GM04503 (cell line): ENCODE measurements around the gene SPON1.
"Not testable (repeated sequence)": the region's sequence is repeated elsewhere in the genome, so short reads cannot be mapped to it uniquely, and the experiment has no call there.

Experiments used
- DNase-seq: peaks from one replicate; pipeline ENCODE4 v3.0.0-alpha.2; 2012; ENCODE audit warnings: low read depth

SPON1 gene

DNA sequence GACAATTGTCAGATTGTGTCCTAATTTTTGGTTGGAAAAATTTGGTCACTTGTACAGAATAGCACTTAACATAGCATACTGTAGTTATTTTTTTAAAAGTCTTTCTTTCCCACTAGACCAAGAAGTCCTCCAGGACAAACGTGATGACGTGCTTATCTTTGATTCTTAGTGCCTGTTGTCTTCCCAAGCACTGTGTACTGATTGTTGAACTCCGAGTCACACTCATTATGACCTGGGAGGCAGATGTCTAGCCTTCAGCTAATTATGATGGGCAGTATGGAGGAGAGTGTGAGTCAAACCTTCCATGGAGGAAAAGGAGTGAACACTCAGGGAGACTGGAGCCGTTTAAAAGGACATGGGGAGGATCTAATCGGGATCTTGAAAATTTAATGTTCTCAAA, 119.8 kb downstream of the SPON1 start:
- DNase-seq, result no peak

DNA sequence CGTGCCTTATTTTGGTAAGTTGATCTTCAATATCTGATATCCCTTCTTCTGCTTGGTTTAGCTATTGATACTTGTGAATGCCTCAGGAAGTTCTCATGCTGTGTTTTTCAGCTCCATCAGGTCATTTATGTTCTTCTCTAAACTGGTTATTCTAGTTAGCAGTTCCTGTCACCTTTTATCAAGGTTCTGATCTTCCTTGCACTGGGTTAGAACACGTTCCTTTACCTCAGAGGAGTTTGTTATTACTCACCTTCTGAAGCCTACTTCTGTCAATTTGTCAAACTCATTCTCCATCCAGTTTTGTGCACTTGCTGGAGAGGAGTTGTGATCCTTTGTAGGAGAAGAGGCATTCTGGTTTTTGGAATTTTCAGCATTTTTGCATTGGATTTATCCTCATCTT, 126.3 kb downstream of the SPON1 start:
- DNase-seq, result not testable (repeated sequence)

DNA sequence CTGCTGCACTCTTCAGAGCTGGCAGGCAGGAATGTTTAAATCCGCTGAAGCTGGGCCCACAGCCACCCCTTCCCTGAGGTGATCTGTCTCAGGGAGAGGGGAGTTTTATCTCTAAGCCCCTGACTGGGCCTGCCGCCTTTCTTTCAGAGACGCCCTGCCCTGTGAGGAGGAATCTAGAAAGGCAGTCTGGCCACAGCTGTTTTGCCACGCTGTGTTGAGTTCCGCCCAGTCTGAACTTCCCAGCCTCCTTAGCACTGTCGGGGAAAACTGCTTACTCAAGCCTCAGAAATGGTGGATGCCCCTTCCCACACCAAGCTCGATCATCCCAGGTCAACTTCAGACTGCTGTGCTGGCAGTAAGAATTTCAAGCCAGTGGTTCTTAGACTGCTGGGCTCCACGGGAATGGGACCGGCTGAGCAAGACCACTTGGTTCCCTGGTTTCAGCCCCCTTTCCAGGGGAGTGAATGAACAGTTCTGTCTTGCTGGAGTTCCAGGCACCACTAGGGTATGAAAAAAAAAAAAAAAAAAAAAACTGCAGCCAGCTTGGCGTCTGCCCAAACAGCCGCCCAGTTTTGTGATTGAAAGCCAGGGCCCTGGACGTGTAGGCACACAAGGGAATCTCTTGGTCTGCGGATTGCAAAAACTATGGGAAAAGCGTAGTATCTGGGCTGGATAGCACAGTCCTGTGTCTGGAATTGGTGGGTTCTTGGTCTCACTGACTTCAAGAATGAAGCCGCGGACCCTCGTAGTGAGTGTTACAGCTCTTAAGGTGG, 127.4 kb downstream of the SPON1 start:
- no peak for DNase-seq

DNA sequence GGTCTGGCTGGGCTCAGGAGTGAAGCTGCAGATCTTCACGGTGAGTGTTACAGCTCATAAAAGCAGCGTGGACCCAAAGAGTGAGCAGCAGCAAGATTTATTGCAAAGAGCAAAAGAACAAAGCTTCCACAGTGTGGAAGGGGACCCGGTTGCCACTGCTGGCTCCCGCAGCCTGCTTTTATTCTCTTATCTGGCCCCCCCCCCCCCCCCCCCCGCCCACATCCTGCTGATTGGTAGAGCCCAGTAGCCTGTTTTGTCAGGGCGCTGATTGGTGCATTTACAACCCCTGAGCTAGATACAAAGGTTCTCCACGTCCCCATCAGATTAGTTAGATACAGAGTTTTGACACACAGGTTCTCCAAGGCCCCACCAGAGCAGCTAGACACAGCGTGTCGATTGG, 128.1 kb downstream of the SPON1 start:
- DNase-seq, result not testable (repeated sequence)

DNA sequence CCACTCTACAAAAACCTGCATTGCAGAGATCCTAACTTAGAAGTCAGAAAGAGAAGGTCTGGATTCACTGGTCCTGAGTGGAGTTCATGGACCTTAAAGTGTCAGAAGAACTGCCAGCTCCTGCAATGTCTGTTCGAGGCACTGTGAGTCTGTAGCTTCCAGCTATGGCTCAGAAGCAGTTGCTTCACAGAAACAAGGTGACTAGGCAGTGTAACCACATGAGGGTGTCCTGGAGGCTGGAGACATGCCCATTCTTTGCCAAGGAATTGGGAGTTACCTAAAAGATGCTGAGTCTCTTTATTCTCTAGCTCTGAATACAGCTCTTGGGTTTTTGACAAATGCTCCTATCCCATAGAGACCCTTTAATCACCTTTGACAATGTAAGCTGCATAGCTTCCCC, 130.5 kb downstream of the SPON1 start:
- no peak for DNase-seq

DNA sequence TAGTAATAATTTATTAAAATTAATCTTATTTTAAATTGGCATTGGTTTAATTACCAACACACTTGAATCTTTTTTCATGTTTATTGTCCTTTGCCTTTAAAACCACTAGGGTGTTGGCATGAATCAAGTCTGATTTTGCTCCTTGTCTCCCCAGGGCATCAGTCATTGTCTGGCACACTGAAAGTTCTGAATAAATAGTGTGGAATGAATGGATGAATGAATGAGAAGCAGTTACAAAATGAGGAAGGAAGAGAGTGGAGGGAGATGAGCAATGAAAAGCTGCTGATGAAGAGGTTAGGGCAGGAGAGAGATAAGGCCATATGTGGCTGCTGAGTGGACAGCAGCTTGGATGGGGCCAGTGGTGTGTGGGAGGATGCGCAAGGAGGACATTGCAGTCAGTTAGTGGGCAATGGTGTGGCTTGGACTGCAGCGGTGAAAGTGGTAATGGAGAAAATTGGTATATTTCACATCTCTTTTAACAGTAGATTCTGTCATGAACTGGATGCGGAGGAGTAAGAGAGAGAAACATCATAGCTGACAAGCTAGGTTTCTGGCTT, 132.0 kb downstream of the SPON1 start:
- DNase-seq, result no peak

DNA sequence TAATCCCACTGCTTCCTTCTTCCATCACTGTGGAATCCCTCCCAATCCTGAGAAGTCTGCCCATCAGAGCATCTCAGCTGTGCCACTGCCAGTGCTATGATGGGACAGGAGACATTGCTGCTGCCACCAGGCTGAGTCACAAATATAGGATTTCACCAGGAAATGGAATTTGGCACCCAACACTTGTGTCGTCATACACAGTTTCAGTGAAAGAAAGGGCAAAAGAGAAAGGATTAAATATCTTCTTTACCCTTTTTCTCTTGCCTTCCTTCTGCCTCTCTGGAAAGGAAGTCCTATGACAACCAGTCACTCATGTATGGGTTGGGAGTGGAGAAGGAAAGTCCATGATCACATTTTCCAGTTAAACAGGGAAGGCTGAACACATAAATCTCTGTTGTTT, 133.4 kb downstream of the SPON1 start:
- DNase-seq, result no peak

DNA sequence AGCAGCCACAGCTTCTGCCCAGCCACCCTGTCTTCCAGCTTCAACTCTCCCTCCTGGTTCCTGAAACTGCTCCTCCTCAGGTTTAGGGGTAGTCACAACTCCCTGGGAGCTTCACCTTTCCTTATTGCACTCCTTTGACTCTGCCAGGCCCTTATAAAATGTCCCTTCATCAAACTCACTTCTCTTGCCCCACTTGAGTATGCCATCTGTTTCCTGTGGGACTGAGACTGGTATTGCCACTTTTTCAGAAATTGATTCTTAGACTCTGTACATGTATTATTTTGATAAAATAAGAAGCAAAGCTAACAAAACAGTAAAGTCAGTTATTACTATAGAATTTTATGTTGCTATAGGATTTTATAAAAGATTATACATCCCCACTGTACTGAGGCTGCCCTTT, 134.1 kb downstream of the SPON1 start:
- DNase-seq, result no peak

DNA sequence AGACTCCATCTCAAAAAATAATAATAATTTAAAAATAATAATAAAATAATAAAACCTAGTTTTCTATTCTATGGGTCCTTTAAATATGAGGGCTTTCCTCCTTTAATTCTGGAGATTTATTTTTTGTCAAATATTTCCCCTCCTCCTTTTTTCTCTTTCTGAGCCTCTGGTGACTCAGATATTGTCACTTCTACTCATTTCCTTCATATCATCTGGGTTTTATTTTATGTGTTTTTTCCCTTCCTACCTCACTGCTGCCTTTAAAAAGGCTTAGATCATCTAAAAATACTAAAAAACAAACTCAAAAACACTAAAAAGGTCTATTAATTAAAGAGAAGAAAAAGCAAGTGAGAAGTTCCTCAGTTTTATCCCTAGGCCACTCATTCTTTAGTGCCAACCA, 138.9 kb downstream of the SPON1 start:
- DNase-seq, result no peak

DNA sequence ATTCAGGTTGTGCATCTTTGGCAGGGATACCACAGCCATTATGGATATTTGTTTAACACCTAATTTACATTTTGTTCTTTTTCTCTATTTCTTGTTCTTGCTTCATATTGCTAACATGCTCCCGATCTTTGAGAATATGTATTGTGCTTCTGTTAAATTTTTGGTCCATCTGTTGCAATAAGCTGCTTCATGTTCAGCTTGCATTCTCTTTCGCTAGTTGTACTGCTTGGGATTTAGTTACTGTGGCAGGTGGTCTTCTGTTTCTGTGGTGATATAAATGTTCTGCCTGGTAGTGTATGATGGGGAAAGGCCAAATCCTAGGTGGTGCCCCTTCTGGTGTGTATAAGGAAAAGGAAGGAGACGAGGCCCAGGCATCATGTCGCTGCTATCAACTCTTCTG, 140.2 kb downstream of the SPON1 start:
- DNase-seq, result no peak

DNA sequence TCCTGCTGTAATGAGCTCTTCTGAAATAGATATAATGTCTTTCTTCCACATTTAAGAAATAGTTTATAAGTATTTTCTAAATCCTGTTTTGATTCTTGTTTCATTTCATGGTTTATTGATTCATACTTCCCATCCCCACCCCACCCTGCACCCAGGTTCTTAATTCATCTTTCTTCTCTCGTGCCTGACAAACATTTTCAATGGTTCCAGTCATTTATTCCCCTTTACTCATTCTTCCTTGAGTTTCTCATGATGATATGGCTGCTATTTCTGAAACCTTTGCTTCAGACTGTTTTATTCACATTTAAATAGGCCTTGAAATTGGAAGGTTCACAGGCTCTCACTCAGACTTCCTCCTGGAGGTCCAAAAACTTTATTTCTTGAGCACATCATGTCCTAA, 142.9 kb downstream of the SPON1 start:
- DNase-seq, result no peak

DNA sequence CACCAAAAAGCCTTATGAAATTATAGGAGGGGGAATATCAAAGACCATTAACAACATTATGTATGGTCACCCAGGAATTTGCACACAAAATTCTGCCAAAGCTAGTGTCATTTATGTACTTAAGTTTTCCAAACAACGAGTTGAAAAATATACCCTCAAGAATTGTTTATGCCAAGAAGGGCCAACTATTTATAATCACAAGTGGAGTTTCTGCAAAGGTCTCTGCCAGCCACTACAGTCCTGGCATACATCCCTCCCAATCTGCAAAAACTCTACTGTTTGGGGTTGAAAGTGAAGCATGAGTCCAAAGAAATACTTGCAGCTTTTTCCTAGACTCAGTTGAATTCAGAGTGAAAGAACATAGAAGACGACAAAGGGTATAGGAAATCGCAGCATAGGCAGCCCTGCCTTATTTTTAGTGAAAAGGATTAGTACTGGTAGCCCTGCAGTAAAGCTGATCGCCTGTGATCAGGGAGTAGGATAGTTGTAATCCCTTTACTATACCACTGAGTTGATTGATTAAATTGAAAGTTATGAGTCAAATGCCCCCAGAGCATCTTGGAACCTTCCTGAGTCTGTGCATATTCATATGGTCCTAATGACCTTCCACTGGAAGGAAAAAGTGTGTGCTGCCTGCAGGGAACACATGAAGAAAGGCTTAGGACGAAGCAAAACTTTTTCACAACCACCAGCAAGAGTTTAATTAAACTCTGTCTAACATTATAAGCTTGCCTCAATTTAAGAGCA, 144.0 kb downstream of the SPON1 start:
- DNase-seq, result no peak

DNA sequence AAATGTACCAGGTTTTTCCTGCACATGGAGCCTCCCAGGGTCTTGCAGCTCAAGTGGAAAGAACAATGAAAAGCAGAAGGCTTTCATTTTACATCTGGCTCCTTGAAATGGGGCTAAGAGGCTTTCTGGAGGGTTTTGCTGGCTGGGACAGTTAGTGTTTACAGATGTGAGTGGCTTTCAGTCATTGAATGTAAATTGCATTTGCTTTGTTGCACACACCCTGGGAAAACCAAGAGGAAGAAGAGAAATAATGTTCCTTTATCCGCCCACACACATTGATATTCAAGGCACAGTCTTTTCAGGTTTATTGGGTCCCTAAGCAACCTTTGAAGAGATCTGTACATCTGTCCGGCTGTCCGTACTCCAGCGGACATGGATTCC, 144.5 kb downstream of the SPON1 start:
- no peak for DNase-seq

DNA sequence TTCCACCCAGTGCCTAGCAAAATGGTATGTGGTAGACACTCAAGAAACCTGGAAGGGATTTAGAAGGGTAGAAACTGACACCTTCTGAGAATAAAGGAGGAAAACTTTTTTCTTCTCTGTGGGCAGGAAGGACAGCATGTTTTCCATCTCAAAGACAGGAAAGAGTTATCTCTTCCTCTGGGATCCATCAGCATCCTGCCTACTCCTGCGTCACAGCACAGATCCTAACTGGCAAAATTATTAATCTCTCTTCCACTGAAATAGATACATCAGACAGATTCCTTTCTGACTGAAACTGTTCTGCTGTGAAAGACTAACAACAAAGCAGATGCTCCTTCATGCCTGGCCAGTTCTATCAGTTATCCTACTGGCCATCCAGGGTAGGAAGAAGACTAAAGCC, 147.2 kb downstream of the SPON1 start:
- no peak for DNase-seq

DNA sequence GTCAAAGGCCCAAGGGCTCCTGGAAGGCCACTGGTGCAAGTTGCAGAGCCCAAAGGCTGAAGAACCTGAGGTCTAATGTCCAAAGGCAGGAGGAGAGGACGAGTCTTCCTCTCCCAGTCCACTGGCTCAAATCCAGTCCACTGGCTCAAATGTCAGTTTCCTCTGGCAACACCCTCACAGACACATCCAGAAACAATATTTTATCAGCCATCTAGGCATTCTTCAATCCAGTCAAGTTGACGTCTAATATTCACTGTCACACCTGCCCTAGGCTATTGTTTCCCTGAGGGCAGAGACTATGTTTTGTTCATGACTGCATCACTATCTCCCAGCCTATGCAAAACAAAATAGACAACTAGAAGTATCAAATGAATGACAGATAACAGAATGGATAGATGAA, 148.1 kb downstream of the SPON1 start:
- DNase-seq, result no peak

DNA sequence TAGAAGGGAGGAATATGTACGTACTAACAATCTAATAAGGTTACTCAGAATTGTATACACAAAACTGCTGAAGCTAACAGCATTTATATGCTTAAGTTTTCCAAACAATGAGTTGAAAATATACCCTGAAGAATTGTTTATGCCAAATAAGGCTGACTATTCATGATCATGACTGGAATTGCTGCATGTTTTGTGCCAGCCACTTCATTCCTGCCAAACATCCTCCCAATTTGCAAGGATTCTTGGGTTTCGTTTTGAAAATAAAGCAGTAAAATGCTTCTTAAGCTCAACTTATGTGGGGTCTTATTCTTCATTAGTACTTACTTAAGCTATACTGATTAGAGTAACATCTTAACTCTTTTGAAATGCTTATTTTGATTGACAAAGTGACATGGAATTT, 149.0 kb downstream of the SPON1 start:
- no peak for DNase-seq

DNA sequence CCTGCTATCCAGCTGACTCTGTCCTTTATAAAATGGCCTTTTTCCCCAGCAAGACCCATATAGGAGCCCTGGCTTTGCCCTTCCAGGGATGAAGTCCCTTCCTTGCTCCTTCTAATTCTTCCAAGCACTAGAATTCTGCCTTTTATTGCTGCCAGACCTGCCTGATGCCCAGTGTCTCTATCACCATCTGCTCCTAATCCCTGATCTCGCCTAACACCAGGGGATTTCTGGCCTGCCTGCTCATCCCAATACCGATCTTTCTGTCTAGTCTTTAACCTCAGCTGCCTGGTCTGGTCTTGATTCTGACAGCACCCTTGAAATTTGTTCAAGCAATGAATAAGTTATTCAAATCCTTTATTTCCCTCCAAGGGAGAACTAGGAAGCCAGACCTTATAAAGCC, 150.2 kb downstream of the SPON1 start:
- no peak for DNase-seq

DNA sequence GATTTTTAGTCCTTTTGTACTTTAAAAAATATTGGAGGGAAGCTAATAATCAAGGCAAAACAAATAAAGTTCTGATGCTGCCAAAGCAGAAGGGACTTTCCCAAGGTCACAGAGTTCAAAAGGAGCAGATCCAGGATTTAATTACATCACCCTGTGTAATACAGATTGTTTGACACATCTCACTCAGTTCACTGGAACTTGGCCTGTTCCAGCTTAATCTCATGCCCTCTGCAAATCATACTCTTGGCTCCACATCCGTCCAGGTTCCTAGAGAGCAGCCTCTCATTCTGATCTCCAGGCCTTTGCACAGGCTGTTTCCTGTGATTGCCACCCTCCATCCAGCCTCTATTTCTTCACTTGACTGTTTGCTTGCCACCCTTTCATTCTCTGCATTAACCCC, 151.7 kb downstream of the SPON1 start:
- no peak for DNase-seq

DNA sequence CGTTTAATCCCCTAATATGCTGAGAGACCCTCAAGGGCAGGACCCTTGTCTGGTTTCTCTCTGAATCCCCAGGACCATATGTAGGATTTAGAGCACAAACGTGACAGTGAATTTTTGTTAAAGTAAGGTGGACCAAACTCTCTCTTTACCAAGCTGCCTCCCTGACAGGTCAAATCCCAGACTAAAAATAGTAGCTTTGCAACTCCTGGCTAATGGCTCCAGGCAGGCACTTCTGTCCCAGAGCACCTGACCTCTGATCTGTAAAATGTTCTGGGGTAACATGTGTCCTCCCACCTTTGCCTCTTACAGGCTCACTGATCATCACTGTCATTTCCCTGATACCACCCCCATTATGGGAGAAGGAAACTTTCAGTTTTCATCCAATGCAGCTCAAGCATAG, 152.3 kb downstream of the SPON1 start:
- DNase-seq, result no peak

DNA sequence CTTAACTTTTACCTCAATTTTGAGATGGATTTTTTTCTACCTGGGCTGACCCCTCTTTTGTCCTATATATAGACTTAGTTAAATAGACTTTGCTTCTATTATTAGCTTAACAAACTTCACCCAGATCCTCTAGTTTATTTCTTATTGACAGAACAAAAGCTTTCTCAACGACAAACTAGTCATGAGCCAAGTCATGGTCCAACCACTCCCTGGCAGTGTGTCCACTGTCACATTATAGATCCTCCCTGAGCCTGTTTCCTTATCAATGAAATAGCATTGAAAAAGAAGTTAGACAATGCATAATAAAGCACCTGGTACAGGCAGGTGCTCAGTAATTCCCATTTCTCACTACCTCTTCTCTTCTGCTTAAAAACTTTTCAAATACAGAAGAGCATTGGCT, 155.1 kb downstream of the SPON1 start:
- no peak for DNase-seq

DNA sequence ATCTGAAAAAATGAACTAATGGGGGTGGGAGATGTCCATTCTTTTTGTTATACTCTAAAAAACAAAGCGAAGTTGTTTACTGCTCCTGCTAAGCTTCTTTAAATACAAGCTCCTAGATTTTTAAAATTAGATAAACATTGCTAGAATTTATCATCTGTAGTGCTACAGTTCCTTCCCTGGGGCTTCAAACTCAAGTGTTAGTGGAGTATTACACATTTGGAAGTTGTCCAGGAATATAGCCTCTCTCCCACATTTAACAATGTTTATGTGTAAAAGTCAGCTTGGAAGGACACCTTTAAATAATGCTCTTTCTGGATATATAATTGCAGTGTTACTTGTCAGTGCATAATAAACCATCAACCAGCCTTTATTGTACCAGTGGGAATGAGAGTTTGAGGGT, 155.5 kb downstream of the SPON1 start:
- no peak for DNase-seq

DNA sequence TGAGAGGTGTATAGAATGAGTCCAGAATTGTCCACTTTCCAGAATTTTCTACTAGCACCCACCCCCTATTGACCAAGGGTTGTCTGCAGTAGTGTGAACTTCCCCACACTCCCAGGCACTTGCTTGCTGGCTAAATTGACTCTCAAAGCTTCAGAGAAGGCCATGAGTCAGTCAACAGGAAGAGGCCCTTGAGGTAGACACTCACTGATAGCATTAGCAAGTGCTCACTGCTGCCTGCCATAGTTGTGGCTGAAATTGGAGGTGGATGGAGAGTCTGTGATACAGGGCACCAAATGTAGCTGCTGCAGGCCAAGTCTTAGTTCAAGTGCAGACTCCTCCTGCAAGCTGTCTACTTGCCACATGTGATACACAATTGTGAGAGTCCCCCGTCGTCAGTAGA, 156.8 kb downstream of the SPON1 start:
- DNase-seq, result no peak

DNA sequence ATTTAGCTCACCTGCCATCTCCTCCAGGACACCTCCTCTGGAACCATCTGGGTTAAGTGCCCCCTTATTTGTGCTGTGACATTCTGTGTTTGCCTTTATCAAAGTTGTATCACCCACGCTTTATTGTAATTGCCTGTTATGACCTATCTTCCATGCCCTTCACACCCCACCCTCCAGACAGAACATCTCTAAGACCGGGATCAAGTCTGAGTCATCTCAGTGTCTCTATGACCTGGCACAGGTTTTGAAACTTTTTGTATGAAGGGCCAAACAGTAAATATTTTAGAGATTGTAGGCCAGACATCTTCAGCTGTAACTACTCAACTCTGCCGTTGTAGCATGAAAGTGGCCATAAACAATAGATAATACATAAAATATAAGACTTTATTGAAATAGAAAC, 161.8 kb downstream of the SPON1 start:
- no peak for DNase-seq

DNA sequence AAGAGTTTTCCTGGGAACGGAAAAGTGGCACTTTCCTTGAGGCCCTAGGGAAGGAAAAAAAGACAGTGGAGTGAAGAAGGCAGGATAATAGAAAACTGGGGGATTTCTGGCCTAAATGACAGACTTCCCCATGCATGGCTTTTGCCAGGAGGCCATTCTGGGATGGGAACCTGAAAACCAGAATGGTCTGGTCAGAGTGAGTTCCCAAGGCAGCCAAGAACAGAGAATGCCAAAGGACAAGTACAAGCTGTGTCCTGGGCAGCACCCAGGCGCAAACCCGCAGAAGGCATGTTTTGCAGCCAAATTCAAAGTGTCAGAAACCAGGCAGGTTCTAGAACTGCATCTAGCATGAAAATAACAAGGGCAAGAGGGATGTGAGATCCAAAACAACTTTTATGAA, 162.4 kb downstream of the SPON1 start:
- DNase-seq, result no peak
